Endodermal cell (in vitro differentiated cells): ENCODE measurements around the gene SEPTIN5. TPM values are rescaled to one million over a fixed set of nuclear protein-coding genes. Genes with fewer than 3 reads are reported as not detected.
A peak's percentile ranks its signal among the peaks of the same experiment; 100 is the strongest.

ENCODE experiments used
- DNase-seq: peaks from one replicate; pipeline ENCODE4 v3.0.0-alpha.2; 2017
- H3K27ac ChIP-seq: 2 replicates; pipeline ENCODE4 v1.5.1; 2013; ENCODE audit warnings: mild to moderate bottlenecking, low read depth, low read length, moderate library complexity
- H3K27me3 ChIP-seq: 2 replicates; pipeline ENCODE4 v1.6.1; 2013; ENCODE audit warnings: mild to moderate bottlenecking, low read length, moderate library complexity; ENCODE audit not compliant: insufficient read depth, control insufficient read depth, poor library complexity, severe bottlenecking
- H3K36me3 ChIP-seq: 2 replicates; pipeline ENCODE4 v1.7.0; 2013; ENCODE audit warnings: mild to moderate bottlenecking, low read length, moderate library complexity; ENCODE audit not compliant: control insufficient read depth, insufficient read depth
- H3K4me1 ChIP-seq: one replicate; pipeline ENCODE4 v1.7.0; 2013; ENCODE audit warnings: low read length; ENCODE audit not compliant: control insufficient read depth, insufficient read depth
- H3K4me3 ChIP-seq: 2 replicates; pipeline ENCODE4 v1.5.1; 2013; ENCODE audit warnings: mild to moderate bottlenecking, low read length, moderate library complexity
- H3K9ac ChIP-seq: 2 replicates; pipeline ENCODE4 v1.6.1; 2013; ENCODE audit warnings: mild to moderate bottlenecking, low read length, moderate library complexity; ENCODE audit not compliant: poor library complexity, severe bottlenecking; ENCODE audit errors: extremely low read depth
- H3K9me3 ChIP-seq: 2 replicates; pipeline ENCODE4 v1.6.1; 2013; ENCODE audit warnings: mild to moderate bottlenecking, low read length, moderate library complexity; ENCODE audit not compliant: control insufficient read depth
- H3K27ac Mint-ChIP-seq: 2 replicates; pipeline ENCODE4 v1.8.0; 2020; ENCODE audit warnings: mixed read lengths
- H3K27me3 Mint-ChIP-seq: 2 replicates; pipeline ENCODE4 v1.8.0; 2021; ENCODE audit warnings: mild to moderate bottlenecking, mixed read lengths; ENCODE audit not compliant: insufficient read depth
- H3K36me3 Mint-ChIP-seq: 2 replicates; pipeline ENCODE4 v1.8.0; 2020; ENCODE audit warnings: low read depth, mixed read lengths
- H3K4me1 Mint-ChIP-seq: 2 replicates; pipeline ENCODE4 v1.8.0; 2020; ENCODE audit warnings: mixed read lengths
- H3K4me3 Mint-ChIP-seq: 2 replicates; pipeline ENCODE4 v1.8.0; 2020; ENCODE audit warnings: mild to moderate bottlenecking, moderate library complexity, mixed read lengths
- H3K9me3 Mint-ChIP-seq: 2 replicates; pipeline ENCODE4 v1.8.0; 2020; ENCODE audit warnings: mild to moderate bottlenecking, mixed read lengths
- CTCF ChIP-seq: fragments of 200-600 bp; sonication (generic); conservative IDR thresholded peaks from 2 replicates; pipeline ENCODE4 v1.5.0; 2021; ENCODE audit warnings: antibody characterized with exemption, mild to moderate bottlenecking
- WGBS, 2 experiments: methylation state at CpG; one replicate each; pipeline versions ENCODE4 v1.1.5 to v1.1.7; 2013; ENCODE audit warnings: missing lambda C conversion rate in 2 of 2, mixed read lengths in 1 of 2; ENCODE audit not compliant: insufficient coverage in 1 of 2, insufficient read length in 1 of 2; 5-methylcytosine and 5-hydroxymethylcytosine counted together
- total RNA-seq, 2 donors: library from RNA; stranded (reverse); fragmentation: NEBNext Ultra II Directional in 1 of 2; extraction: Animal tissue kit (Norgen Biotek cat#: 25700) in 1 of 2; gene quantifications; 2 replicates in 1 of 2; 3 replicates in 1 of 2; pipeline ENCODE4 v1.2.1, GENCODE V29; 2021

SEPTIN5 gene
- total RNA-seq, 2 donors from 2014 or later = 9.8 to 20.0 TPM

- Histone ChIP-seq H3K27me3 (peaks cover 68% of the 10 kb centered on the region), H3K36me3 (no peaks in the 10 kb centered on the region), H3K27ac (no peak overlapping the region), H3K4me1 (peaks cover 13% of the 10 kb centered on the region), H3K9me3 (no peaks in the 10 kb centered on the region), H3K4me3 (no peak overlapping the region), H3K9ac (no peak overlapping the region)
- peak; percentile 77 for TF ChIP-seq CTCF
- H3K36me3 Mint-ChIP-seq = no peaks in the 10 kb centered on the region
- H3K27me3 Mint-ChIP-seq = peaks cover 59% of the 10 kb centered on the region
- DNase-seq = peak; percentile 77
- WGBS, 2 experiments = 88 to 98% methylated on average over 7 to 10 of the region's 10 CpGs
- H3K4me1 Mint-ChIP-seq = peaks cover 11% of the 10 kb centered on the region
- H3K4me3 Mint-ChIP-seq = no peak overlapping the region
- no peak overlapping the region for H3K27ac Mint-ChIP-seq
- H3K9me3 Mint-ChIP-seq = no peaks in the 10 kb centered on the region
Observed at GRCh38 chr22:19753090-19753842, 39.0 kb downstream of the SEPTIN5 start.

- H3K4me1 Mint-ChIP-seq = peaks cover 11% of the 10 kb centered on the region
- no peak overlapping the region for H3K27ac Mint-ChIP-seq
- Histone ChIP-seq H3K9ac (no peak overlapping the region), H3K27ac (no peak overlapping the region), H3K36me3 (no peaks in the 10 kb centered on the region), H3K27me3 (peaks cover 77% of the 10 kb centered on the region), H3K4me1 (peaks cover 13% of the 10 kb centered on the region), H3K4me3 (no peak overlapping the region), H3K9me3 (no peaks in the 10 kb centered on the region)
- no peak overlapping the region for H3K4me3 Mint-ChIP-seq
- no peaks in the 10 kb centered on the region for H3K36me3 Mint-ChIP-seq
- H3K9me3 Mint-ChIP-seq = no peaks in the 10 kb centered on the region
- 83 to 85% methylated on average over 10 to 14 of the region's 14 CpGs for WGBS, 2 experiments
- TF ChIP-seq CTCF = no peak
- H3K27me3 Mint-ChIP-seq = peaks cover 67% of the 10 kb centered on the region
- DNase-seq = no peak
Observed at GRCh38 chr22:19753996-19754700, 39.8 kb downstream of the SEPTIN5 start.

- H3K36me3 Mint-ChIP-seq = no peaks in the 10 kb centered on the region
- peaks cover 71% of the 10 kb centered on the region for H3K27me3 Mint-ChIP-seq
- H3K9me3 Mint-ChIP-seq = no peaks in the 10 kb centered on the region
- no peak overlapping the region for H3K27ac Mint-ChIP-seq
- 50 to 52% methylated on average over 9 to 14 of the region's 14 CpGs for WGBS, 2 experiments
- peak overlapping the region; percentile 13 for H3K4me3 Mint-ChIP-seq
- Histone ChIP-seq H3K9me3 (no peaks in the 10 kb centered on the region), H3K36me3 (no peaks in the 10 kb centered on the region), H3K9ac (no peak overlapping the region), H3K4me1 (peaks cover 13% of the 10 kb centered on the region), H3K4me3 (no peak overlapping the region), H3K27me3 (peaks cover 82% of the 10 kb centered on the region), H3K27ac (no peak overlapping the region)
- H3K4me1 Mint-ChIP-seq = peaks cover 15% of the 10 kb centered on the region
- DNase-seq = peak; percentile 59
- no peak for TF ChIP-seq CTCF
Observed at GRCh38 chr22:19754701-19755144, 40.4 kb downstream of the SEPTIN5 start.
